CD14-positive monocyte (primary cell): ENCODE measurements around the gene ZZZ3. TPM values are rescaled to one million over a fixed set of nuclear protein-coding genes. Genes with fewer than 3 reads are reported as not detected.
"Not testable (repeated sequence)": the region's sequence is repeated elsewhere in the genome, so short reads cannot be mapped to it uniquely, and the experiment has no call there.

Source experiments
- DNase-seq, 3 donors: peaks; one replicate each; pipeline ENCODE4 v3.0.0-alpha.2; 2011 to 2022
- H2AFZ ChIP-seq: 2 replicates; pipeline ENCODE4 v1.6.0; 2012; ENCODE audit warnings: mild to moderate bottlenecking, low read depth, low read length, inconsistent platforms; ENCODE audit not compliant: insufficient read depth, poor library complexity, severe bottlenecking
- H3K27ac ChIP-seq, 2 donors: 1 replicate in 1 of 2; 2 replicates in 1 of 2; pipeline ENCODE4 v1.5.1; 2012 to 2013; ENCODE audit warnings: low read length in 2 of 2, control low read depth in 1 of 2, inconsistent platforms in 1 of 2, low read depth in 1 of 2, mild to moderate bottlenecking in 1 of 2
- H3K27me3 ChIP-seq, 2 donors: one replicate each; pipeline versions ENCODE4 v1.6.0 to v1.6.1; 2011 to 2013; ENCODE audit warnings: low read length in 2 of 2; ENCODE audit not compliant: control insufficient read depth in 2 of 2, insufficient read depth in 2 of 2
- H3K36me3 ChIP-seq, 2 donors: replicated peaks in 1 of 2; 1 replicate in 1 of 2; 2 replicates in 1 of 2; pipeline versions ENCODE4 v1.5.1 to v1.6.1; 2012 to 2013; ENCODE audit warnings: low read length in 2 of 2, control low read depth in 1 of 2, inconsistent platforms in 1 of 2, mild to moderate bottlenecking in 1 of 2; ENCODE audit not compliant: insufficient read depth in 2 of 2, control insufficient read depth in 1 of 2
- H3K4me1 ChIP-seq, 2 donors: 1 replicate in 1 of 2; 2 replicates in 1 of 2; pipeline versions ENCODE4 v1.5.1 to v1.6.1; 2012 to 2013; ENCODE audit warnings: low read length in 2 of 2, control low read depth in 1 of 2, inconsistent platforms in 1 of 2, mild to moderate bottlenecking in 1 of 2, moderate library complexity in 1 of 2; ENCODE audit not compliant: insufficient read depth in 2 of 2, control insufficient read depth in 1 of 2
- H3K4me2 ChIP-seq: replicated peaks from 2 replicates; pipeline ENCODE3; 2012; ENCODE audit warnings: low read length, moderate library complexity, mild to moderate bottlenecking; ENCODE audit not compliant: poor library complexity, severe bottlenecking; ENCODE audit errors: extremely low read depth
- H3K4me3 ChIP-seq, 3 experiments: fragments of 200-600 bp in 1 of 3; sonication (generic) in 1 of 3; replicated peaks in 1 of 3; 1 replicate in 2 of 3; 2 replicates in 1 of 3; pipeline ENCODE4 v1.5.1; 2011 to 2013; ENCODE audit warnings: low read length in 3 of 3, mild to moderate bottlenecking in 3 of 3, control low read depth in 2 of 3, low read depth in 2 of 3, inconsistent platforms in 1 of 3, moderate library complexity in 1 of 3
- H3K79me2 ChIP-seq: 2 replicates; pipeline ENCODE4 v1.6.0; 2012; ENCODE audit warnings: mild to moderate bottlenecking, control low read depth, inconsistent platforms, low read length, moderate library complexity; ENCODE audit not compliant: insufficient read depth
- H3K9ac ChIP-seq: 2 replicates; pipeline ENCODE4 v1.6.0; 2017; ENCODE audit warnings: low read length, mild to moderate bottlenecking; ENCODE audit not compliant: insufficient read depth, poor library complexity, severe bottlenecking
- H3K9me3 ChIP-seq, 2 donors: replicated peaks in 1 of 2; 1 replicate in 1 of 2; 2 replicates in 1 of 2; pipeline versions ENCODE4 v1.5.1 to v1.6.1; 2012 to 2013; ENCODE audit warnings: low read length in 2 of 2, control low read depth in 1 of 2; ENCODE audit not compliant: control insufficient read depth in 1 of 2, insufficient read depth in 1 of 2
- H4K20me1 ChIP-seq: 2 replicates; pipeline ENCODE4 v1.6.0; 2012; ENCODE audit warnings: mild to moderate bottlenecking, low read length, control low read depth, moderate library complexity; ENCODE audit not compliant: insufficient read depth
- H3K27ac Mint-ChIP-seq, 7 donors: one replicate each; pipeline ENCODE4 v1.8.0; 2020; ENCODE audit warnings: mild to moderate bottlenecking in 7 of 7, mixed read lengths in 7 of 7, moderate library complexity in 6 of 7, inconsistent platforms in 2 of 7
- H3K27me3 Mint-ChIP-seq, 3 donors: one replicate each; pipeline ENCODE4 v1.8.0; 2021 to 2022; ENCODE audit warnings: low read depth in 3 of 3, mild to moderate bottlenecking in 3 of 3, mixed read lengths in 3 of 3, moderate library complexity in 3 of 3, inconsistent platforms in 1 of 3
- H3K36me3 Mint-ChIP-seq, 2 donors: one replicate each; pipeline ENCODE4 v1.8.0; 2020; ENCODE audit warnings: mixed read lengths in 2 of 2, inconsistent platforms in 1 of 2, mild to moderate bottlenecking in 1 of 2
- H3K4me1 Mint-ChIP-seq: one replicate; pipeline ENCODE4 v1.8.0; 2020; ENCODE audit warnings: mild to moderate bottlenecking, mixed read lengths
- H3K4me3 Mint-ChIP-seq, 2 donors: one replicate each; pipeline ENCODE4 v1.8.0; 2020; ENCODE audit warnings: mild to moderate bottlenecking in 2 of 2, mixed read lengths in 2 of 2, moderate library complexity in 1 of 2
- H3K9me3 Mint-ChIP-seq, 7 donors: one replicate each; pipeline ENCODE4 v1.8.0; 2020 to 2022; ENCODE audit warnings: mixed read lengths in 7 of 7, mild to moderate bottlenecking in 6 of 7, moderate library complexity in 6 of 7, inconsistent platforms in 2 of 7
- CTCF ChIP-seq: fragments of 200-600 bp; IDR thresholded peaks from one replicate; pipeline ENCODE4 v1.8.0; 2022; ENCODE audit warnings: antibody characterized with exemption, mild to moderate bottlenecking
- WGBS: methylation state at CpG from one replicate; pipeline ENCODE4 v1.1.5; 2013; ENCODE audit warnings: missing lambda C conversion rate; ENCODE audit not compliant: insufficient coverage; 5-methylcytosine and 5-hydroxymethylcytosine counted together
- intact Hi-C, 2 donors: fragments of 100-400 bp; cut with micrococcal nuclease; formaldehyde crosslinking; loops; one replicate each; pipeline versions ENCODE4 v1.15.0 to v1.15.1; 2023
- polyA plus RNA-seq, 3 donors: library from polyadenylated mRNA; depleted of rRNA in 1 of 3; unstranded in 2 of 3; stranded (reverse) in 1 of 3; fragments of 300-500 nt in 2 of 3; fragments of >200 nt in 1 of 3; fragmentation: Illumina TruSeq in 2 of 3; gene quantifications; 1 replicate in 2 of 3; 2 replicates in 1 of 3; pipeline ENCODE4 v1.2.3, GENCODE V29; 2012 to 2021

The ZZZ3 gene
- polyA plus RNA-seq, 3 donors = 8.1 to 12.3 (median 10.0) TPM

GRCh38 chr1:77678660-77679610 lies 3.5 kb downstream of the ZZZ3 start:
- Mint-ChIP-seq H3K4me1 (peaks cover 30% of the 10 kb centered on the region), H3K36me3 (peaks cover 7 to 17% of the 10 kb centered on the region in 2 donors), H3K9me3 (no peaks in the 10 kb centered on the region), H3K27ac (peak overlapping the region in 2 of 7 donors; percentile 11 to 20), H3K4me3 (no peak overlapping the region), H3K27me3 (no peaks in the 10 kb centered on the region)
- H3K27me3 ChIP-seq = no peaks in the 10 kb centered on the region
- no peak for DNase-seq
- H3K27ac ChIP-seq = no peak overlapping the region
- H3K36me3 ChIP-seq = peaks cover 5 to 7% of the 10 kb centered on the region in 2 donors
- peaks cover 88% of the 10 kb centered on the region for H3K79me2 ChIP-seq
- H3K4me1 ChIP-seq = peaks cover 12 to 20% of the 10 kb centered on the region in 2 donors
- H3K9ac ChIP-seq = no peak overlapping the region
- no peak for TF ChIP-seq CTCF
- H2AFZ ChIP-seq = no peak overlapping the region
- intact Hi-C loops = no loop called here
- H3K4me2 ChIP-seq = no peak overlapping the region
- peaks cover 57% of the 10 kb centered on the region for H4K20me1 ChIP-seq
- H3K4me3 ChIP-seq = no peak overlapping the region
- no peaks in the 10 kb centered on the region for H3K9me3 ChIP-seq
- no CpG with 5 or more reads among the region's 5 CpGs for WGBS

- H2AFZ ChIP-seq, H3K36me3 ChIP-seq, H3K27me3 ChIP-seq, DNase-seq, H3K27me3 Mint-ChIP-seq, H3K4me3 Mint-ChIP-seq, H3K27ac Mint-ChIP-seq, H3K4me3 ChIP-seq, H3K9me3 Mint-ChIP-seq, H3K4me1 ChIP-seq, H3K27ac ChIP-seq, intact Hi-C loops, H3K9ac ChIP-seq, H3K4me2 ChIP-seq, H3K9me3 ChIP-seq: not testable (repeated sequence)
- Histone ChIP-seq H4K20me1 (peaks cover 94% of the 10 kb centered on the region), H3K79me2 (peaks cover 100% of the 10 kb centered on the region)
- Mint-ChIP-seq H3K4me1 (peaks cover 11% of the 10 kb centered on the region), H3K36me3 (peaks cover 7 to 17% of the 10 kb centered on the region in 2 donors)
- WGBS = no CpG with 5 or more reads among the region's 3 CpGs
These were observed 7.7 kb downstream of the ZZZ3 start for GRCh38 chr1:77674807-77675206.
